DND-41 (cell line): ENCODE data around the gene USP13.

Source experiments
- ATAC-seq: fragments of 200-7000 bp; cut with Tn5 transposase; 3 replicates; pipeline ENCODE4 v1.9.1; 2021; ENCODE audit warnings: low read depth; ENCODE audit not compliant: insufficient read depth
- DNase-seq: peaks from one replicate; pipeline ENCODE4 v3.0.0-alpha.2; 2020
- H2AFZ ChIP-seq: 2 replicates; pipeline ENCODE4 v1.6.0; 2012; ENCODE audit warnings: low read depth, low read length
- H3K27ac ChIP-seq: 2 replicates; pipeline ENCODE4 v1.5.1; 2012; ENCODE audit warnings: low read length, inconsistent platforms
- H3K27me3 ChIP-seq: fragments of 200-600 bp; sonication (generic); 2 replicates; pipeline ENCODE4 v1.6.0; 2012; ENCODE audit warnings: low read length, mild to moderate bottlenecking, inconsistent platforms; ENCODE audit not compliant: insufficient read depth, poor library complexity
- H3K36me3 ChIP-seq: 2 replicates; pipeline ENCODE4 v1.5.1; 2012; ENCODE audit warnings: low read length, inconsistent platforms; ENCODE audit not compliant: insufficient read depth
- H3K4me1 ChIP-seq: 2 replicates; pipeline ENCODE4 v1.5.1; 2012; ENCODE audit warnings: mild to moderate bottlenecking, low read length; ENCODE audit not compliant: insufficient read depth
- H3K4me2 ChIP-seq: 2 replicates; pipeline ENCODE4 v1.6.0; 2012; ENCODE audit warnings: mild to moderate bottlenecking, moderate library complexity, low read length, inconsistent platforms; ENCODE audit not compliant: insufficient read depth
- H3K4me3 ChIP-seq, 2 experiments: fragments of 200-600 bp in 1 of 2; shearing (Covaris generic) in 1 of 2; 2 replicates each; pipeline ENCODE4 v1.5.1; 2012 to 2016; ENCODE audit warnings: inconsistent platforms in 2 of 2, low read length in 2 of 2, mild to moderate bottlenecking in 2 of 2, low read depth in 1 of 2, moderate library complexity in 1 of 2
- H3K79me2 ChIP-seq: 2 replicates; pipeline ENCODE4 v1.6.0; 2012; ENCODE audit warnings: low read length, inconsistent platforms; ENCODE audit not compliant: insufficient read depth
- H3K9ac ChIP-seq: 2 replicates; pipeline ENCODE4 v1.6.0; 2012; ENCODE audit warnings: low read depth, mild to moderate bottlenecking, inconsistent platforms, low read length, moderate library complexity
- H3K9me3 ChIP-seq: 2 replicates; pipeline ENCODE4 v1.5.1; 2012; ENCODE audit warnings: low read length, moderate library complexity, mild to moderate bottlenecking, inconsistent platforms; ENCODE audit not compliant: insufficient read depth, severe bottlenecking
- H4K20me1 ChIP-seq: 2 replicates; pipeline ENCODE4 v1.6.0; 2012; ENCODE audit warnings: low read length; ENCODE audit not compliant: insufficient read depth
- EZH2 ChIP-seq: IDR thresholded peaks from 3 replicates; pipeline ENCODE4 v1.6.1; 2012; ENCODE audit warnings: borderline replicate concordance, low read depth, mild to moderate bottlenecking, moderate library complexity, low read length, inconsistent platforms; ENCODE audit not compliant: severe bottlenecking
- TF ChIP-seq, protein P1 (sequence below): IDR thresholded peaks from 2 replicates; pipeline ENCODE4 v1.5.1; 2012; ENCODE audit warnings: borderline replicate concordance, low read length, moderate library complexity, mild to moderate bottlenecking; ENCODE audit not compliant: poor library complexity, severe bottlenecking; ENCODE audit errors: extremely low read depth

Gene USP13

DNA sequence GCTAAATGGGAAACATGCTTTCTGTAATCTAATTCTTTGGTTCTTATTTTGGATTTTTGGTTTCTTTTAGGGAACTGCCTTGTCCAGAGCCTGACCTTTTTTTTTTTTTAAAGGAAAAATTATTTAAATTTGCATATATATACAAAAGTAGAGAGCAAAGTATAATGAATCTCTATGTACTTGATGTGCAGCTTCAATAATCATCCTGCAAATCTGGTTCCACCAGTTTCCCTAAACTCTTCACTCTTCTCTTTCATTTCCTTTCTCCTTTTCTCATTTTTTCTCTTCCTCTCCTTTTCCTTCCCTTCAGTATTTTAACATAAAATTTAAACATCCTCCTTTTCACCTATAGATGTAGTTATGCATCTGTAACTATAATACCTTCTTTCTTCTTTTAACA lies 82.5 kb downstream of the USP13 start:
- DNase-seq (no peak), ATAC-seq (no peak)
- H3K27ac ChIP-seq: no peak overlapping the region
- H3K9me3 ChIP-seq: no peaks in the 10 kb centered on the region
- no peak for TF ChIP-seq EZH2
- TF ChIP-seq, protein P1, sequence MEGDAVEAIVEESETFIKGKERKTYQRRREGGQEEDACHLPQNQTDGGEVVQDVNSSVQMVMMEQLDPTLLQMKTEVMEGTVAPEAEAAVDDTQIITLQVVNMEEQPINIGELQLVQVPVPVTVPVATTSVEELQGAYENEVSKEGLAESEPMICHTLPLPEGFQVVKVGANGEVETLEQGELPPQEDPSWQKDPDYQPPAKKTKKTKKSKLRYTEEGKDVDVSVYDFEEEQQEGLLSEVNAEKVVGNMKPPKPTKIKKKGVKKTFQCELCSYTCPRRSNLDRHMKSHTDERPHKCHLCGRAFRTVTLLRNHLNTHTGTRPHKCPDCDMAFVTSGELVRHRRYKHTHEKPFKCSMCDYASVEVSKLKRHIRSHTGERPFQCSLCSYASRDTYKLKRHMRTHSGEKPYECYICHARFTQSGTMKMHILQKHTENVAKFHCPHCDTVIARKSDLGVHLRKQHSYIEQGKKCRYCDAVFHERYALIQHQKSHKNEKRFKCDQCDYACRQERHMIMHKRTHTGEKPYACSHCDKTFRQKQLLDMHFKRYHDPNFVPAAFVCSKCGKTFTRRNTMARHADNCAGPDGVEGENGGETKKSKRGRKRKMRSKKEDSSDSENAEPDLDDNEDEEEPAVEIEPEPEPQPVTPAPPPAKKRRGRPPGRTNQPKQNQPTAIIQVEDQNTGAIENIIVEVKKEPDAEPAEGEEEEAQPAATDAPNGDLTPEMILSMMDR: no peak
- H3K4me1 ChIP-seq: no peaks in the 10 kb centered on the region
- no peak overlapping the region for H3K9ac ChIP-seq
- H2AFZ ChIP-seq: no peak overlapping the region
- H4K20me1 ChIP-seq: no peaks in the 10 kb centered on the region
- H3K4me3 ChIP-seq: no peak overlapping the region
- no peaks in the 10 kb centered on the region for H3K27me3 ChIP-seq
- no peak overlapping the region for H3K4me2 ChIP-seq
- H3K36me3 ChIP-seq: peaks cover 56% of the 10 kb centered on the region
- H3K79me2 ChIP-seq: no peaks in the 10 kb centered on the region

DNA sequence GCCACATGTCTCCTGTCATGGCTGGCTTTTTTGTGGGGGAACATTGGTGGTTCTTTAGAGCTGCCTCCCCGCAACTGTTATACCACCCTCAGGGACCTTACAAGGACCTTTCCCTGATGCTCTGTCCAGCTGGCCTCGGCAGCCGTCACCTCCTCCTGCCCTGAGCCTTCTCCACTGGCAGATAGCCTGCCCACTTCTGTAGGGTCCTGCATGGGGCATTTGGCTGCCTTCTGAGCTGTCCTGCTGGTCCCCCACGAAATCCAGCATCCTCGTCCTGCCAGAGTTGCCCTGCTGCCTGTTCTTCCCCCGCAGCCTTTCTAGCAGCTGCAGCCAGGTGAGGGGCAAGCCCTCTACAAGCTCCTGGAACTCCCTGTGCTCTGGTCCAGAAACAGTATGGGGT lies 86.2 kb downstream of the USP13 start:
- Histone ChIP-seq H3K9ac (no peak overlapping the region), H3K9me3 (no peaks in the 10 kb centered on the region), H2AFZ (no peak overlapping the region), H3K27me3 (no peaks in the 10 kb centered on the region), H3K4me2 (no peak overlapping the region), H3K36me3 (peaks cover 47% of the 10 kb centered on the region), H4K20me1 (no peaks in the 10 kb centered on the region), H3K27ac (no peak overlapping the region), H3K4me3 (no peak overlapping the region), H3K4me1 (no peaks in the 10 kb centered on the region), H3K79me2 (no peaks in the 10 kb centered on the region)
- TF ChIP-seq, protein P1: no peak
- TF ChIP-seq EZH2: no peak
- no peak for ATAC-seq
- DNase-seq: no peak

DNA sequence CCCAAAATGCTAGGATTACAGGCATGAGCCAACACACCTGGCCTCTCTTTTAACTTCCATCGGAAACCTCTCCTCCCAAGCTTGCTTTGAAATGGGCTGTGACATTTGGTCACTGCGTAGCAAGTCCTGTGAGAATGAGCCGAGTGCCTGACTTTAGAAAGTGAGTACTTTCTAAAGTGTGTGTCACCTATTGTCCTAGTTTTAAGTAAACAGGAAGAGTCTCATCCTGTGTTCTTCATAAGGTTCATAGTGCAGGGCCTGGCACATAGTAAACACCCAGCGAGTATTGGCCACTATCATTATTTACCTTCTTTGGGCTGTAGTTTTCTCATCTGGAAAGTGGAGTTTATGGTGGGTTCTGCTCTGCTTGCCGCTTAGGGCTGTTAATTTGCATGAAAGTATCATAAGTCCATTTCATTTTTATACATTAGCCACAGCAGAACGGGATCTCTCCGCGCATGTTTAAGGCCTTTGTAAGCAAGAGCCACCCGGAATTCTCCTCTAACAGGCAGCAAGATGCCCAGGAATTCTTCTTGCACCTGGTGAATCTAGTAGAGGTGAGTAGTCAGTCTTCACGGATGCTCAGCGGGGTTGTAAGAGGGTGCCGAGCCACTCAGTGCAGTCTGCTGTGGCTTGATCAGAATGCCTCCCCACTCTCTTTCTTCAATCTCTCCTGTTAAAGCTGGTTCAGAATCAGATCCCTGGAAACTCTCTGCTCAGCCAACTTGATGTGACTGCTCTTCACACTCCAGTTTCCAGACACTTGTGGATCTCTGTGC lies 87.2 kb downstream of the USP13 start:
- DNase-seq: no peak
- Histone ChIP-seq H3K79me2 (no peaks in the 10 kb centered on the region), H3K9me3 (no peaks in the 10 kb centered on the region), H3K9ac (no peak overlapping the region), H4K20me1 (no peaks in the 10 kb centered on the region), H3K4me2 (no peak overlapping the region), H3K4me3 (no peak overlapping the region), H3K4me1 (no peaks in the 10 kb centered on the region), H3K27me3 (no peaks in the 10 kb centered on the region), H3K27ac (no peak overlapping the region), H2AFZ (no peak overlapping the region), H3K36me3 (peaks cover 52% of the 10 kb centered on the region)
- ATAC-seq: no peak
- TF ChIP-seq, protein P1: no peak
- no peak for TF ChIP-seq EZH2
